HuH-7 (cell line): ENCODE results near the gene LYG2.
"Not testable (repeated sequence)": the region's sequence is repeated elsewhere in the genome, so short reads cannot be mapped to it uniquely, and the experiment has no call there.

Experiments used
- DNase-seq: peaks from one replicate; pipeline ENCODE4 v3.0.0; 2011; ENCODE audit warnings: low spot score

The LYG2 gene

GRCh38 chr2:99201959-99202678, 53.3 kb downstream of the LYG2 start:
- no peak for DNase-seq

GRCh38 chr2:99200076-99200800, 55.2 kb downstream of the LYG2 start:
- DNase-seq = no peak

GRCh38 chr2:99198103-99198841, 57.2 kb downstream of the LYG2 start:
- DNase-seq = no peak

- not testable (repeated sequence) for DNase-seq
Measured at GRCh38 chr2:99192364-99192763, 63.1 kb downstream of the LYG2 start.
